IMR-90 (cell line): Measurements from ENCODE around the gene COL17A1. TPM values are rescaled to one million over a fixed set of nuclear protein-coding genes. Genes with fewer than 3 reads are reported as not detected.

ENCODE experiments used
- ATAC-seq: fragments of 200-7000 bp; cut with Tn5 transposase; 2 replicates; pipeline ENCODE4 v1.9.1; 2020; ENCODE audit warnings: low read depth, mild to moderate bottlenecking, moderate library complexity
- BruUV-seq: library from RNA; stranded (reverse); fragments of 400-500 nt; replicated peaks from 2 replicates; lab custom pipeline; 2021; lab: Mats Ljungman, UMichigan
- CTCF ChIA-PET: fragments of 300-600 bp; formaldehyde crosslinking; extraction: SDS; loops from one replicate; lab custom pipeline; 2021; ENCODE audit warnings: antibody characterized with exemption; lab: Yijun Ruan, JAX
- POLR2A ChIA-PET: fragments of 300-600 bp; sonication (Branson Sonifier 250); formaldehyde crosslinking; loops from one replicate; lab custom pipeline; 2022; ENCODE audit warnings: antibody characterized with exemption; ENCODE audit not compliant: unreplicated experiment; lab: Charles Lee
- DNase-seq: peaks from one replicate; pipeline ENCODE4 v3.0.0; 2013
- H2AFZ ChIP-seq: replicated peaks from 2 replicates; pipeline ENCODE3; 2013; ENCODE audit warnings: low read length, mild to moderate bottlenecking; ENCODE audit not compliant: poor library complexity
- H2AK5ac ChIP-seq: 2 replicates; pipeline ENCODE4 v1.6.1; 2013; ENCODE audit warnings: low read depth, low read length, inconsistent platforms
- H2AK9ac ChIP-seq: replicated peaks from 2 replicates; pipeline ENCODE3; 2013; ENCODE audit warnings: mild to moderate bottlenecking, low read depth, low read length, moderate library complexity; ENCODE audit not compliant: poor library complexity
- H2BK120ac ChIP-seq: 2 replicates; pipeline ENCODE4 v1.6.1; 2013; ENCODE audit warnings: low read depth, low read length, inconsistent platforms
- H2BK15ac ChIP-seq: 3 replicates; pipeline ENCODE4 v1.6.1; 2013; ENCODE audit warnings: low read depth, low read length, inconsistent platforms
- H2BK20ac ChIP-seq: 2 replicates; pipeline ENCODE4 v1.6.1; 2013; ENCODE audit warnings: low read depth, mild to moderate bottlenecking, inconsistent platforms, low read length, moderate library complexity
- H2BK5ac ChIP-seq: 2 replicates; pipeline ENCODE4 v1.6.1; 2013; ENCODE audit warnings: mild to moderate bottlenecking, low read depth, low read length, inconsistent platforms; ENCODE audit not compliant: poor library complexity, severe bottlenecking
- H3K14ac ChIP-seq: replicated peaks from 2 replicates; pipeline ENCODE4 v1.6.1; 2013; ENCODE audit warnings: low read depth, low read length, inconsistent platforms
- H3K18ac ChIP-seq: 2 replicates; pipeline ENCODE4 v1.6.1; 2013; ENCODE audit warnings: low read depth, low read length, control low read depth
- H3K23ac ChIP-seq: 2 replicates; pipeline ENCODE4 v1.6.1; 2013; ENCODE audit warnings: low read depth, low read length, inconsistent platforms
- H3K27ac ChIP-seq: 2 replicates; pipeline ENCODE4 v1.5.1; 2013; ENCODE audit warnings: mild to moderate bottlenecking, control low read depth, low read length; ENCODE audit not compliant: insufficient read depth
- H3K27me3 ChIP-seq: 2 replicates; pipeline ENCODE4 v1.6.1; 2013; ENCODE audit warnings: low read length; ENCODE audit not compliant: control insufficient read depth, insufficient read depth
- H3K36me3 ChIP-seq: 2 replicates; pipeline ENCODE4 v1.6.1; 2013; ENCODE audit warnings: low read length, mixed read lengths; ENCODE audit not compliant: control insufficient read depth, insufficient read depth
- H3K4ac ChIP-seq: 2 replicates; pipeline ENCODE4 v1.6.1; 2013; ENCODE audit warnings: low read depth, low read length, inconsistent platforms
- H3K4me1 ChIP-seq: 2 replicates; pipeline ENCODE4 v1.6.1; 2013; ENCODE audit warnings: low read length, mixed read lengths; ENCODE audit not compliant: control insufficient read depth, insufficient read depth
- H3K4me2 ChIP-seq: 2 replicates; pipeline ENCODE4 v1.6.1; 2013; ENCODE audit warnings: low read depth, mild to moderate bottlenecking, control low read depth, low read length, moderate library complexity
- H3K4me3 ChIP-seq: 2 replicates; pipeline ENCODE4 v1.5.1; 2013; ENCODE audit warnings: low read depth, mild to moderate bottlenecking, control low read depth, low read length, moderate library complexity; ENCODE audit not compliant: insufficient read depth
- H3K56ac ChIP-seq: 2 replicates; pipeline ENCODE4 v1.6.1; 2013; ENCODE audit warnings: low read length, inconsistent platforms; ENCODE audit not compliant: insufficient read depth; ENCODE audit errors: extremely low read depth
- H3K79me1 ChIP-seq, 2 experiments: 2 replicates each; pipeline ENCODE4 v1.6.1; 2013; ENCODE audit warnings: low read length in 2 of 2, inconsistent platforms in 1 of 2, low read depth in 1 of 2
- H3K9ac ChIP-seq: 2 replicates; pipeline ENCODE4 v1.6.1; 2013; ENCODE audit warnings: low read depth, low read length, control low read depth
- H3K9me1 ChIP-seq: 2 replicates; pipeline ENCODE4 v1.6.1; 2013; ENCODE audit warnings: low read length, inconsistent platforms; ENCODE audit not compliant: insufficient read depth
- H3K9me3 ChIP-seq: 2 replicates; pipeline ENCODE4 v1.6.1; 2013; ENCODE audit warnings: low read length; ENCODE audit not compliant: control insufficient read depth, insufficient read depth
- H4K20me1 ChIP-seq: 2 replicates; pipeline ENCODE4 v1.6.1; 2013; ENCODE audit warnings: low read length, inconsistent platforms; ENCODE audit not compliant: insufficient read depth
- H4K5ac ChIP-seq: 2 replicates; pipeline ENCODE4 v1.6.1; 2013; ENCODE audit warnings: mild to moderate bottlenecking, low read depth, low read length, control low read depth
- H4K8ac ChIP-seq, 2 experiments: 2 replicates each; pipeline ENCODE4 v1.6.1; 2013; ENCODE audit warnings: low read depth in 2 of 2, low read length in 2 of 2, control low read depth in 1 of 2, inconsistent platforms in 1 of 2
- H4K91ac ChIP-seq: 2 replicates; pipeline ENCODE4 v1.6.1; 2013; ENCODE audit warnings: low read depth, low read length, inconsistent platforms; ENCODE audit not compliant: insufficient read depth
- CEBPB ChIP-seq: IDR thresholded peaks from 2 replicates; pipeline ENCODE4 v1.6.1; 2012; ENCODE audit warnings: low read depth, low read length, improper control_type of control experiment
- CHD1 ChIP-seq: IDR thresholded peaks from 2 replicates; pipeline ENCODE4 v1.6.1; 2012; ENCODE audit warnings: low read depth, low read length, improper control_type of control experiment
- SMC3 ChIP-seq: fragments of 150-350 bp; IDR thresholded peaks from 2 replicates; pipeline ENCODE4 v1.6.1; 2016; ENCODE audit warnings: low read depth, mild to moderate bottlenecking, antibody characterized with exemption, low read length, moderate library complexity
- USF2 ChIP-seq: fragments of 150-350 bp; IDR thresholded peaks from 2 replicates; pipeline ENCODE4 v1.6.1; 2017; ENCODE audit warnings: mild to moderate bottlenecking, antibody characterized with exemption, low read length, low read depth
- WGBS, 2 experiments: methylation state at CpG; one replicate each; pipeline versions ENCODE4 v1.1.5 to v1.1.7; 2013; ENCODE audit warnings: missing lambda C conversion rate in 2 of 2; ENCODE audit not compliant: insufficient read length in 1 of 2; ENCODE audit errors: extremely low coverage in 2 of 2; 5-methylcytosine and 5-hydroxymethylcytosine counted together
- dilution Hi-C: fragments of 300-500 bp; cut with HindIII; formaldehyde crosslinking; loops from one replicate; pipeline ENCODE4 v1.14.3; 2018; ENCODE audit warnings: low sequenced_read_pairs; ENCODE audit not compliant: unreplicated experiment
- in situ Hi-C: fragments of 300-500 bp; cut with MboI; formaldehyde crosslinking; loops from 3 replicates; pipeline ENCODE4 v1.14.3; 2019; ENCODE audit warnings: low sequenced_read_pairs, inconsistent platforms, mixed read lengths
- intact Hi-C: fragments of 100-400 bp; cut with micrococcal nuclease; formaldehyde crosslinking; loops from 2 replicates; pipeline ENCODE4 v1.10.0; 2022
- polyA plus RNA-seq, 3 experiments: library from polyadenylated mRNA; depleted of rRNA; stranded (reverse); fragments of >200 nt; gene quantifications; 2 replicates each; pipeline ENCODE4 v1.2.3, GENCODE V29; 2012; ENCODE audit warnings: low replicate concordance in 1 of 3
- total RNA-seq: library from RNA; depleted of rRNA; stranded (reverse); fragments of >200 nt; gene quantifications from 2 replicates; pipeline ENCODE4 v1.2.3, GENCODE V29; 2012

COL17A1 gene
- total and polyA plus RNA-seq, 2 of the 4 experiments (the other 2 are of a cell fraction): 0.14 to 0.18 TPM

DNA sequence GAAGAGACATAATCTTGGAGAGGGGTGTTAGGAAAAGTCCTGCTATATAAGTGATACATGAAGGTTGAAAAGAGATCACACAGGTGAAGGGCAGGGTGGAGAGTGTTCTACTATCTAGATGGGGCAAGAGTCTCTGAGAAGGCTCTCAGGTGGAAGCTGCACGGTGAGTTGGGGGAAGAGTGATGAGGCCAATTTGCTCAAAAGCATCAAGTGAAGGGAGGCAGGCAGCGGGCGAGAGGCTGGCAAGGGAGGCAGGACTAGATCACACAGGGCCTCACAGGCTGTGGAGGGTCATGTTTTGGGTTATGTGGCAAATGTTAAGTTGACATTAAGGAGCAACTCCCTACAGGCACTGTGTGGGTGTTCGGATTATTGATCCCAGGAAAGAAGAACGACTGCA is 2.6 kb upstream of the COL17A1 start:
- Histone ChIP-seq H3K4me3 (no peak overlapping the region), H3K23ac (no peak overlapping the region), H3K9ac (no peak overlapping the region), H3K27me3 (no peaks in the 10 kb centered on the region; the same call in 1 of the 2 replicates), H3K4ac (no peak overlapping the region), H3K4me2 (no peak overlapping the region), H3K9me3 (no peaks in the 10 kb centered on the region), H4K91ac (no peak overlapping the region), H3K18ac (no peak overlapping the region), H2BK120ac (no peak overlapping the region), H3K79me1 (no peaks in the 10 kb centered on the region), H3K9me1 (0 out of 2 replicates have a peak, but pooled peaks cover 4% of the 10 kb centered on the region), H4K20me1 (no peaks in the 10 kb centered on the region), H2BK5ac (no peak overlapping the region), H2BK20ac (no peak overlapping the region), H2BK15ac (no peak overlapping the region), H4K8ac (no peak overlapping the region), H2AFZ (no peak overlapping the region), H3K56ac (no peak overlapping the region), H3K36me3 (no peaks in the 10 kb centered on the region), H3K27ac (no peak overlapping the region), H4K5ac (no peak overlapping the region), H2AK9ac (no peak overlapping the region), H3K4me1 (no peaks in the 10 kb centered on the region; the same call in 1 of the 2 replicates), H2AK5ac (no peak overlapping the region), H3K14ac (no peak overlapping the region)
- dilution Hi-C loops (no loop called here), intact Hi-C loops (no loop called here), in situ Hi-C loops (no loop called here)
- no peak for ATAC-seq
- BruUV-seq: no TSS peak
- POLR2A ChIA-PET: no interaction called here
- CTCF ChIA-PET: interaction anchor here (1.4 kb wide), 1 partner anchor 29 kb away, joined by 4 read pairs; no protein-coding TSS in a partner anchor
- no CpG with 5 or more reads among the region's 5 CpGs for WGBS, 2 experiments
- TF ChIP-seq CEBPB: no peak
- no peak for TF ChIP-seq CHD1
- no peak for TF ChIP-seq USF2
- no peak for TF ChIP-seq SMC3
- no peak for DNase-seq
